ENCODE results near the gene BCAS3.

The BCAS3 gene

DNA sequence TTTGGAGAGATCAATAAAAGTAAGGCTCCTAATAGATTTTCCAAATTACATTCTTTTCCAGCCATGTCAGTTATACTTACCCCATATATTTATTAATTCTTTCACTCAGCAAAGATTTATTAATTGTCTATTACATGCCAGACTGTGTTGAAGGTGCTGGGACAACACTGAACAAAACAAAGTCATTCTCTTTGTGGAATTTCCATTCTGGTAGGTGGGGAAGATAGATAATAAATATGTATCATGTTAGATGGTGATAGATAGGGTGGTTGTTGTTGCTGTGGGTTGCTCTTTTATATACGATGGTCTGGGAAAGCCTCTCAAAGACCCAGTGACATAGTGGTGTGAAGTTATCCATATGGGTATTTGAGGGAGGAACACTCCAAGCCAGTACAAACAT, 39.1 kb downstream of the BCAS3 start:
- DNase-seq (ENCODE audit: low read depth in 2 of 2): no peak
- TF ChIP-seq, protein P1, sequence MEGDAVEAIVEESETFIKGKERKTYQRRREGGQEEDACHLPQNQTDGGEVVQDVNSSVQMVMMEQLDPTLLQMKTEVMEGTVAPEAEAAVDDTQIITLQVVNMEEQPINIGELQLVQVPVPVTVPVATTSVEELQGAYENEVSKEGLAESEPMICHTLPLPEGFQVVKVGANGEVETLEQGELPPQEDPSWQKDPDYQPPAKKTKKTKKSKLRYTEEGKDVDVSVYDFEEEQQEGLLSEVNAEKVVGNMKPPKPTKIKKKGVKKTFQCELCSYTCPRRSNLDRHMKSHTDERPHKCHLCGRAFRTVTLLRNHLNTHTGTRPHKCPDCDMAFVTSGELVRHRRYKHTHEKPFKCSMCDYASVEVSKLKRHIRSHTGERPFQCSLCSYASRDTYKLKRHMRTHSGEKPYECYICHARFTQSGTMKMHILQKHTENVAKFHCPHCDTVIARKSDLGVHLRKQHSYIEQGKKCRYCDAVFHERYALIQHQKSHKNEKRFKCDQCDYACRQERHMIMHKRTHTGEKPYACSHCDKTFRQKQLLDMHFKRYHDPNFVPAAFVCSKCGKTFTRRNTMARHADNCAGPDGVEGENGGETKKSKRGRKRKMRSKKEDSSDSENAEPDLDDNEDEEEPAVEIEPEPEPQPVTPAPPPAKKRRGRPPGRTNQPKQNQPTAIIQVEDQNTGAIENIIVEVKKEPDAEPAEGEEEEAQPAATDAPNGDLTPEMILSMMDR (IDR thresholded peaks at IDR 0.05; ENCODE audit: low read depth, low read length): no peak
- no peak overlapping the region for H3K4me3 ChIP-seq (replicated peaks in 1 of 2; ENCODE audit: low read depth in 2 of 2, low read length in 2 of 2)

DNA sequence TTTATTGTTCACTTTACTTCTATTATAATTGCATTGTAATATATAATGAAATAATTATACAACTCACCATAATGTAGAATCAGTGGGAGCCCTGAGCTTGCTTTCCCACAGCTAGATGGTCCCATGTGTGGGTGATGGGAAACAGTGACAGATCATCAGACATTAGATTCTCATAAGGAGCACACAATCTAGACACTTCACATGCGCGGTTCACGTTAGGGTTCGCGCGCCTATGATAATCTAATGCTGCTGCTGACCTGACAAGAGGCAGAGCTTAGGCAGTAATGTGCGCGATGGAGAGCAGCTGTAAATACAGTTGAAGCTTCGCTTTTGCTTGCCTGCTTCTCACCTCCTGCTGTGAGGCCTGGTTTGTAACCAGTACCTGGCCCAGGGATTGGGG, 40.2 kb downstream of the BCAS3 start:
- H3K4me3 ChIP-seq (replicated peaks in 1 of 2; ENCODE audit: low read depth in 2 of 2, low read length in 2 of 2): no peak overlapping the region
- no peak for DNase-seq (ENCODE audit: low read depth in 2 of 2)
- TF ChIP-seq, protein P1 (IDR thresholded peaks at IDR 0.05; ENCODE audit: low read depth, low read length): no peak

DNA sequence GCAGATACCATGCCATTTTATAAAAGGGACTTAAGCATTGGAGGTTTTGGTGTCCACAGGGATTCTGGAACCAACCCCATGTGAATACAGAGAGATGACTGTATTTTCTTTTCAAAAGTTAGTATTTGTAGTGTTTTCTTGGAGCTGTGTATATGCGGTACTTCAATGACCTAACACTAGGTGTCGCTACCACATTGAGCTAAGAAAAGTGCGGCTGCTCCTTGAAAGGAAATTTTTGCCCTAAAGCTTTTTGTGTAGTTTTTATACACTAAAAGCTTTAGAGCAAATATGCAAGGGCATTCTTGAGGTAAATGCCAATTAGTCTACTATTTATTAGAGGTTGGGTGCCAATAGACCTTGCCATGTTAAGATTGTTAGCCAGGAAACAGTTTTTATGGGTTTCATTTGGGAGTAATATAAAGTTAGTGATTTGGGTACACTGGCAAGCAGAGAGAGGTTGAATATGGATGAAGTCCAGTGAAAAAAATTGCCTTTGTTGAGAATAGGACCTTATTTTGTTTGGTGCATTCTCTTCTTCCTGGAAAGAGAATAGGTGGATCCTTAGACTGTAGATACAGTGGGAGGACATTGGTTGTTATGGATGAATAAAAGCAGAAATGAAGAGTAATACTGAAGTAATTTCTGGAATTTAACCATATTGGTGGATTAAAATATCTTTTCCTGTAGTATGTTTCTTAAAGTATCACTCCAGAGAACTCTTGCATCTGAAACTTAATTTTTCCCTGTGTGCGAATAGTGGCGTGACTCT, 43.3 kb downstream of the BCAS3 start:
- peak; percentile 82 to 87 for DNase-seq (ENCODE audit: low read depth in 2 of 2)
- TF ChIP-seq, protein P1 (IDR thresholded peaks at IDR 0.05; ENCODE audit: low read depth, low read length): peak; percentile 80

DNA sequence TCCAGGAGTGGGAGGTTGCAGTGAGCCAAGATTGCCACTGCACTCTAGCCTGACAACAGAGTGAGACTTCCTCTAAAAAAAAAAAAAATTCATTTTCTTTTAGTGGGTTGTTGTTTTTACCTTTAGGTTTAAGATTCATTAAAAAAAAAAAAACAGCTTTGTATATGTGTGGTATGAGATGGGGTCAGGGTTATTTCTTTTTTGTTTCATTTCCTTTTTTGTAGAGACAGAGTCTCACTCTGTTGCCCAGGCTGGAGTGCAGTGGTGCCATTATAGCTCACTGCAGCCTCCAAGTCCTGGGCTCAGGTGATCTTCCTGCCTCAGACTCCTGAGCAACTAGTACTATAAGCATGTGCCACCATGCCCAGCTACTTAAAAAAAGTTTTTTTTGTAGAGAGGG, 47.0 kb downstream of the BCAS3 start:
- DNase-seq (ENCODE audit: low read depth in 2 of 2): no peak
- H3K4me3 ChIP-seq (replicated peaks in 1 of 2; ENCODE audit: low read depth in 2 of 2, low read length in 2 of 2): no peak overlapping the region
- TF ChIP-seq, protein P1 (IDR thresholded peaks at IDR 0.05; ENCODE audit: low read depth, low read length): no peak

More for the DNA sequence above, 43.3 kb downstream of the BCAS3 start:
- H3K4me3 ChIP-seq (replicated peaks in 1 of 2; ENCODE audit: low read depth in 2 of 2, low read length in 2 of 2): no peak overlapping the region

DNA sequence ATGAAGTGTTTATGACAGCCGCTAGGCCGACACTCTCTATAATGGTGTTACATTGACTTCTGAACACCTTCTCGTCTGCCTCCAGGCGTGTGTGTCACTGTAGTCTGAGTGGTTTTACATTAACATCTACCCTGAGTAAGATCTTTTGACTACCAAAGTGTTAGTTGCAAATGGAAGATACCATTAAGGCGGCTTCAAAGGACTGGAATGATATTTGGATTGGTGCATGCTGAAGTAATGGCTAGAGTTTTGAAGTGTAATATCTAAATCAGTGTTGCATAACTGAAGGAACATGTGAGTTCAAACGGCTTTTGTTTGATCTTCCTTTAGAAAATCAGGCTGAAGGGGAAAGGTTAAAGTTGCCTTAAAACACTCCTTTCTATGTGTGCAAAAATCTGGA, 52.2 kb downstream of the BCAS3 start:
- no peak overlapping the region for H3K4me3 ChIP-seq (replicated peaks in 1 of 2; ENCODE audit: low read depth in 2 of 2, low read length in 2 of 2)
- DNase-seq (ENCODE audit: low read depth in 2 of 2): no peak
- TF ChIP-seq, protein P1 (IDR thresholded peaks at IDR 0.05; ENCODE audit: low read depth, low read length): no peak

DNA sequence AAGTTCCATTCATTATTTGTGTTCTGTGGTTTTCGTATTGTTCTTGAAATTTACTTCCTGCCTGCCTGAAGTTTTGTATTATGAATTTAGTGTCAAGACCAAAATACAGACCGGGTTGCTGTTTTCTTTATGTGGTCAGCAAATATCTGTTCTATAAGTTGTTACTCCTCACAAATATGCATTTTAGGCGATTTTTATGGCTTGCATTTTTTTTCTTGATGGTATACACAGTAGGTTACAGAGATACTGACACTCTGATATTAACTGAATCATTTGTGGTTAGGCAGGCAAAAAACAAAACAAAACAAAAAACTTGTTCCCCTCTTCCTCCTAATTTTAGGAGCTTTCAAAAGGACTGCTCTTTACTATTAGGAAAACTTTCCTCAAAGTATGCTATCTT, 52.6 kb downstream of the BCAS3 start:
- DNase-seq (ENCODE audit: low read depth in 2 of 2): no peak
- TF ChIP-seq, protein P1 (IDR thresholded peaks at IDR 0.05; ENCODE audit: low read depth, low read length): no peak
- H3K4me3 ChIP-seq (replicated peaks in 1 of 2; ENCODE audit: low read depth in 2 of 2, low read length in 2 of 2): no peak overlapping the region

DNA sequence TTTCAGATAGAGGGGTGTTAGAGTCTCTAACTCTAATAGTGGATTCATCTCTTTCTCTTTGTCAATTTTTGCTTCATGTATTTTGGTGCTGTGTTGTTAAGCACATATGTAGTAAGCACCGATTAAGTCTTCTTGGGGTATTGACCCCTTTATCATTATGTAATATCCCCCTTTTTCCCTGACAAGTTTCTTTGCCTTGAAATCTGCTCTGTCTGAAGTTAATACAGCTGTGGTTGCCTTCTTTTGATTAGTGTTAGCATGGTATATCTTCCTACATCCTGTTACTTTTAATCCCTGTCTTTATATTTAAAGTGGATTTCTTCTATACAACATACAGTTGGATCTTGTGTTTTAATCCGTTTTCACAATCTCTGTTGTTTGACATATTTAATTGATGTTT, 60.6 kb downstream of the BCAS3 start:
- TF ChIP-seq, protein P1 (IDR thresholded peaks at IDR 0.05; ENCODE audit: low read depth, low read length): no peak

More for the DNA sequence above, 60.6 kb downstream of the BCAS3 start:
- no peak for DNase-seq (ENCODE audit: low read depth in 2 of 2)
- H3K4me3 ChIP-seq (replicated peaks in 1 of 2; ENCODE audit: low read depth in 2 of 2, low read length in 2 of 2): no peak overlapping the region
